Epithelial cell of proximal tubule (primary cell): ENCODE measurements around the gene EPB41L3. TPM values are rescaled to one million over a fixed set of nuclear protein-coding genes. Genes with fewer than 3 reads are reported as not detected.

Experiments
- DNase-seq: peaks from one replicate; pipeline ENCODE4 v3.0.0-alpha.2; 2011; ENCODE audit warnings: low read depth
- H3K4me3 ChIP-seq: 2 replicates; pipeline ENCODE4 v1.5.1; 2011; ENCODE audit warnings: low read depth, mild to moderate bottlenecking, low read length
- CTCF ChIP-seq: conservative IDR thresholded peaks from 2 replicates; pipeline ENCODE4 v1.5.1; 2012; ENCODE audit warnings: low read depth, mild to moderate bottlenecking, low read length
- total RNA-seq: library from RNA; depleted of rRNA; stranded (reverse); fragments of >200 nt; gene quantifications from 2 replicates; pipeline ENCODE4 v1.2.3, GENCODE V29; 2015

Gene EPB41L3
- total RNA-seq, 1 donor from 2014 or later = 79.6 TPM

GRCh38 chr18:5481621-5482020 lies 62.2 kb downstream of the EPB41L3 start:
- DNase-seq = no peak
- TF ChIP-seq CTCF = no peak
- H3K4me3 ChIP-seq = no peak overlapping the region

- no peak for TF ChIP-seq CTCF
- no peak overlapping the region for H3K4me3 ChIP-seq
- DNase-seq = no peak
These were observed 65.5 kb downstream of the EPB41L3 start for GRCh38 chr18:5478261-5478660.

- no peak for DNase-seq
- no peak for TF ChIP-seq CTCF
- no peak overlapping the region for H3K4me3 ChIP-seq
These were observed 66.6 kb downstream of the EPB41L3 start for GRCh38 chr18:5476961-5477800.

- no peak for DNase-seq
- H3K4me3 ChIP-seq = no peak overlapping the region
- TF ChIP-seq CTCF = no peak
These were observed 68.5 kb downstream of the EPB41L3 start for GRCh38 chr18:5475267-5475666.

GRCh38 chr18:5469340-5469739 lies 74.5 kb downstream of the EPB41L3 start:
- TF ChIP-seq CTCF = no peak
- no peak overlapping the region for H3K4me3 ChIP-seq
- DNase-seq = no peak

- DNase-seq = no peak
- no peak for TF ChIP-seq CTCF
- no peak overlapping the region for H3K4me3 ChIP-seq
These were observed 75.4 kb downstream of the EPB41L3 start for GRCh38 chr18:5468394-5468793.

GRCh38 chr18:5467671-5468070 lies 76.1 kb downstream of the EPB41L3 start:
- DNase-seq = no peak
- TF ChIP-seq CTCF = no peak
- H3K4me3 ChIP-seq = no peak overlapping the region
